HepG2 (cell line): ENCODE results near the gene UCKL1.

Experiments used
- CTCF ChIP-seq: sonication (generic); formaldehyde crosslinking; IDR thresholded peaks from 2 replicates; pipeline ENCODE4 v1.5.0; 2020; ENCODE audit warnings: mild to moderate bottlenecking, missing genetic modification reagents, moderate library complexity
- FOXA1 ChIP-seq, 2 experiments: fragments of 450-650 bp in 1 of 2; sonication (generic) in 1 of 2; formaldehyde crosslinking in 1 of 2; IDR thresholded peaks; 2 replicates each; pipeline versions ENCODE4 v1.4.0 to v1.6.1; 2016 to 2020; ENCODE audit warnings: missing genetic modification reagents in 1 of 2
- LBX2 ChIP-seq: sonication (generic); formaldehyde crosslinking; IDR thresholded peaks from 2 replicates; pipeline ENCODE4 v1.5.0; 2020; ENCODE audit warnings: missing genetic modification reagents, mild to moderate bottlenecking, borderline replicate concordance
- LRRFIP1 ChIP-seq: sonication (generic); formaldehyde crosslinking; conservative IDR thresholded peaks from 2 replicates; pipeline ENCODE4 v1.4.0; 2020; ENCODE audit warnings: missing genetic modification reagents
- NR2C2 ChIP-seq: sonication (generic); formaldehyde crosslinking; IDR thresholded peaks from 2 replicates; pipeline ENCODE4 v1.4.0; 2020; ENCODE audit warnings: missing genetic modification reagents, mild to moderate bottlenecking, moderate library complexity, borderline replicate concordance
- PLRG1 ChIP-seq: fragments of 450-650 bp; conservative IDR thresholded peaks from 2 replicates; pipeline ENCODE4 v1.6.1; 2016
- POLR2A ChIP-seq, 2 experiments: IDR thresholded peaks; 2 replicates each; pipeline ENCODE4 v1.6.1; 2011; ENCODE audit warnings: low read depth in 2 of 2, low read length in 2 of 2, mild to moderate bottlenecking in 1 of 2, moderate library complexity in 1 of 2; ENCODE audit not compliant: insufficient read depth in 1 of 2
- POLR2AphosphoS5 ChIP-seq: IDR thresholded peaks from 2 replicates; pipeline ENCODE4 v1.6.1; 2012; ENCODE audit warnings: low read depth, low read length
- RBM39 ChIP-seq: fragments of 200-400 bp; formaldehyde crosslinking; IDR thresholded peaks from one replicate; pipeline ENCODE4 v1.6.1; 2018; ENCODE audit warnings: antibody characterized with exemption, mild to moderate bottlenecking, low read depth, low read length; ENCODE audit not compliant: poor library complexity, severe bottlenecking
- YY1 ChIP-seq: IDR thresholded peaks from 2 replicates; pipeline ENCODE4 v1.6.1; 2011; ENCODE audit warnings: low read length, low read depth, moderate library complexity, mild to moderate bottlenecking; ENCODE audit not compliant: insufficient read depth, insufficient replicate concordance
- ZBTB1 ChIP-seq: sonication (generic); formaldehyde crosslinking; IDR thresholded peaks from 2 replicates; pipeline ENCODE4 v1.4.0; 2020; ENCODE audit warnings: missing genetic modification reagents, borderline replicate concordance
- ZNF274 ChIP-seq: sonication (generic); formaldehyde crosslinking; IDR thresholded peaks from 2 replicates; pipeline ENCODE4 v1.5.1; 2020; ENCODE audit warnings: mild to moderate bottlenecking, missing genetic modification reagents
- ZNF772 ChIP-seq: sonication (generic); formaldehyde crosslinking; IDR thresholded peaks from 2 replicates; pipeline ENCODE4 v1.5.0; 2020; ENCODE audit warnings: mild to moderate bottlenecking, missing genetic modification reagents

- TF ChIP-seq YY1 (no peak), CTCF (no peak; the same call in 1 of the 2 replicates), ZNF274 (CRISPR knock-in tag) (no peak), PLRG1 (no peak), POLR2A (IDR thresholded peaks at IDR 0.05; ENCODE audit: insufficient read depth in 1 of 2, low read depth in 2 of 2, low read length in 2 of 2) (no peak), LBX2 (CRISPR knock-in tag) (0 out of 2 replicates have a peak, but pooled peaks have one; percentile 56), ZBTB1 (CRISPR knock-in tag) (no peak), RBM39 (peak; percentile 60), FOXA1 (IDR thresholded peaks at IDR 0.05) (no peak), FOXA1 (CRISPR knock-in tag; IDR thresholded peaks at IDR 0.05) (no peak), POLR2AphosphoS5 (no peak), LRRFIP1 (no peak), NR2C2 (CRISPR knock-in tag) (no peak), ZNF772 (CRISPR knock-in tag) (no peak)
These were observed 12.1 kb upstream of the UCKL1 start for GRCh38 chr20:63968136-63968927.
